ENCODE measurements around the gene OR6T1.

OR6T1 gene

GRCh38 chr11:123943738-123944137 is at the start of gene OR6T1:
Gene OR6T1 (minus strand): TSS chr11:123943838. CDS start chr11:123943838, 0 bp downstream.
- no peak for DNase-seq

- DNase-seq: no peak
Observed at GRCh38 chr11:123979311-123979710, 35.7 kb upstream of the OR6T1 start.

- no peak for DNase-seq
Observed at GRCh38 chr11:123977731-123978347, 34.2 kb upstream of the OR6T1 start, which contains the start of gene OR10S1. Gene OR10S1 (minus strand): TSS chr11:123977781. CDS start chr11:123977664, 117 bp downstream.

- no peak for DNase-seq
Observed at GRCh38 chr11:123976770-123977560, 33.3 kb upstream of the OR6T1 start.

GRCh38 chr11:123973816-123974215 is 30.2 kb upstream of the OR6T1 start:
- DNase-seq: no peak

GRCh38 chr11:123956752-123957151 is 13.1 kb upstream of the OR6T1 start:
- no peak for DNase-seq

- no peak for DNase-seq
Observed at GRCh38 chr11:123945132-123945531, 1.5 kb upstream of the OR6T1 start.

GRCh38 chr11:123942413-123942812 is 1.2 kb downstream of the OR6T1 start:
- DNase-seq: no peak

GRCh38 chr11:123939317-123939716 is 4.3 kb downstream of the OR6T1 start, which contains the start of gene OR4D5:
Gene OR4D5 (plus strand): TSS chr11:123939617. CDS start chr11:123939617, 0 bp downstream.
- no peak for DNase-seq

- DNase-seq: no peak
Observed at GRCh38 chr11:123924027-123924426, 19.6 kb downstream of the OR6T1 start.

GRCh38 chr11:123920943-123921342 is 22.7 kb downstream of the OR6T1 start:
- no peak for DNase-seq

GRCh38 chr11:123905826-123906225 is 37.8 kb downstream of the OR6T1 start:
- DNase-seq: no peak

GRCh38 chr11:123904932-123905331 is 38.7 kb downstream of the OR6T1 start:
- no peak for DNase-seq

GRCh38 chr11:123903932-123904331 is 39.7 kb downstream of the OR6T1 start:
- DNase-seq: no peak

- no peak for DNase-seq
Observed at GRCh38 chr11:123901867-123902266, 41.8 kb downstream of the OR6T1 start, which contains the start of gene OR8D4. Gene OR8D4 (plus strand): TSS chr11:123902167. CDS start chr11:123906432, 4,265 bp downstream.

- DNase-seq: no peak
Observed at GRCh38 chr11:123899792-123900191, 43.8 kb downstream of the OR6T1 start.
